Heart right ventricle (tissue), 16 donors: ENCODE results near the gene KCNK3. TPM values are rescaled to one million over a fixed set of nuclear protein-coding genes. Genes with fewer than 3 reads are reported as not detected.
A peak's percentile ranks its signal among the peaks of the same experiment; 100 is the strongest.

ENCODE experiments used
- ATAC-seq, 8 donors: fragments of 200-7000 bp; cut with Tn5 transposase; one replicate each; pipeline ENCODE4 v1.9.1; 2020; ENCODE audit warnings: mild to moderate bottlenecking in 8 of 8, moderate library complexity in 8 of 8, moderate number of reproducible peaks in 1 of 8
- DNase-seq, 2 donors: peaks; one replicate each; pipeline ENCODE4 v3.0.0-alpha.2; 2020
- H3K27ac ChIP-seq, 10 donors: fragments of 200-600 bp; sonication (generic) in 2 of 10; one replicate each; pipeline versions ENCODE4 v1.5.0 to v1.8.0; 2020 to 2022; ENCODE audit warnings: mild to moderate bottlenecking in 3 of 10
- H3K27me3 ChIP-seq, 7 donors: fragments of 200-600 bp; one replicate each; pipeline ENCODE4 v1.8.0; 2021 to 2022; ENCODE audit warnings: mild to moderate bottlenecking in 2 of 7
- H3K36me3 ChIP-seq, 9 donors: fragments of 200-600 bp; sonication (generic) in 1 of 9; one replicate each; pipeline versions ENCODE4 v1.5.0 to v1.8.0; 2020 to 2022; ENCODE audit warnings: mild to moderate bottlenecking in 2 of 9
- H3K4me1 ChIP-seq, 9 donors: fragments of 200-600 bp; sonication (generic) in 1 of 9; one replicate each; pipeline versions ENCODE4 v1.5.0 to v1.8.0; 2020 to 2022; ENCODE audit warnings: mild to moderate bottlenecking in 4 of 9
- H3K4me3 ChIP-seq, 10 donors: fragments of 200-600 bp; sonication (generic) in 2 of 10; one replicate each; pipeline versions ENCODE4 v1.5.0 to v1.8.0; 2020 to 2022; ENCODE audit warnings: mild to moderate bottlenecking in 7 of 10, moderate library complexity in 2 of 10
- H3K9me3 ChIP-seq, 11 donors: fragments of 200-600 bp in 10 of 11; sonication (generic) in 2 of 11; one replicate each; pipeline versions ENCODE4 v1.5.0 to v1.8.0; 2013 to 2022; ENCODE audit warnings: mild to moderate bottlenecking in 2 of 11, control low read depth in 1 of 11, moderate library complexity in 1 of 11
- WGBS, 2 donors: extraction: QIAGEN DNeasy Blood & Tissue Kit; methylation state at CpG; one replicate each; pipeline ENCODE4 v1.1.7; 2013; ENCODE audit warnings: inconsistent platforms in 1 of 2; 5-methylcytosine and 5-hydroxymethylcytosine counted together
- intact Hi-C, 10 donors: fragments of 100-400 bp; cut with DNase I; formaldehyde crosslinking; loops; one replicate each; pipeline versions ENCODE4 v1.11.1 to v1.14.2; 2022
- polyA plus RNA-seq, 2 donors: library from polyadenylated mRNA; stranded (reverse); fragments of 200-250 nt; gene quantifications; one replicate each; pipeline ENCODE4 v1.2.3, GENCODE V29; 2013
- total RNA-seq, 10 donors: library from RNA; stranded (reverse); fragmentation: NEBNext Ultra II Directional in 3 of 10; extraction: Animal tissue kit (Norgen Biotek cat#: 25700) in 3 of 10; gene quantifications; one replicate each; pipeline versions ENCODE4 v1.2.1 to v1.2.4, GENCODE V29; 2021 to 2023
- TF ChIP-seq, protein P1 (sequence below), 9 donors: fragments of 200-600 bp; sonication (generic) in 2 of 9; IDR thresholded peaks; one replicate each; pipeline versions ENCODE4 v1.5.0 to v1.8.0; 2021 to 2022; ENCODE audit warnings: antibody characterized with exemption in 9 of 9, mild to moderate bottlenecking in 5 of 9, moderate library complexity in 1 of 9
- donor health status: Arrhythmogenic right ventricular cardiomyopathy.
- donor health status: ischemic (EF 13 %, LVEDD 7.1; RV severe dilation, severe dysfunction).
- donor health status: healthy with polysubstance abuse.
- donor health status: DM: no; HTN: yes; CAD: no.
- donor health status: DM: no; HTN: no; CAD: no.
- donor health status: ischemic (EF 25% LVEDD 6.9; RV normal size, moderate dysfunction).
- donor health status: ischemic (EF 25% LVEDD 5.7; RV mildly dilated, moderate dysfunction).
- donor health status: healthy.
- donor health status: DM: yes; HTN: yes; CAD: no.
- donor health status: Ischemic cardiomyopathy.
- donor health status: ischemic (EF 35%, LVEDD 5.7; RV mildly dilated, moderate dysfunction).
- donor health status: nonischemic (EF 11% LVEDD 7.7; RV severe dilation, severe dysfunction).
- donor health status: DM: yes; HTN: yes; CAD: no.
- donor health status: PGD.
- donor health status: ischemic (EF 29% LVEDD 5.4; RV normal size, mild dysfunction).
- donor health status: nonischemic (EF 23%, LVEDD 6.1; RV moderate dilation, normal function).

KCNK3 gene
- total and polyA plus RNA-seq, 12 donors, result 0.19 to 6.8 (median 0.99) TPM

DNA sequence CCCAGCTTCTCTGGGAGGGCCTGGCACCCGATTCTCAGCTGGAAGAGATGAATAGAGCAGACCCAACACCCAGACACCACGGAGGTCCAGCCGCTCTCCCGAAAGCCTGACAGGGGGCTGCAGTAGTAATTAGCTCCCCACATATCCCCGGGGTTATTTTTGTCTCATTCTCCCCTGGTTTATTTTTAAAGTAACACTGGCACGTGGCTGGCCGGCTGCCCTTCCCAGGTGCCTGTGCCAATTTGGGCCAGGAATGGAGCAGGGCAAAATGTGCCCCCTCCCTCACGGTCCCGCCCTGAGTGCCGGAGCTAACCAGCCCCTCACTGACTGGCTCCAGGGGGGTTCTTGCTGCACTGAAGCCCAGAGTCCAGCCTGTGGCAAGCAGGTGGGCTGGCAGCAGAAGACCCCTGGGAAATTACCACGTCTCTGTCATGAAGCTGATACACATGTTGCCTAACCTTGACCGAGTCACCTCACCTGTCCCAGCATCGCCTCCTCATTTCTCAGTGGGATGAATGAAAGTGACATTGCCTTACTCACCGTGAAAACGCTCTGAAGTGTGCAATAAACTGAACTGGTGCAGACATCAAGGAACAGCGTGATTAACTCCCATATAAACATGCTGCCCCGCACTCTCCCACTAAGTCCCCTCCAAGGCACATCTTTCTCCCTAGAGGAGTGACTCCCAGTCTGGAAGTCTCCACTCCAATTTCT is 18.4 kb downstream of the KCNK3 start:
- Histone ChIP-seq H3K4me3 (no peak overlapping the region), H3K27me3 (peaks cover 0 to 5% (median 0%) of the 10 kb centered on the region in 7 donors), H3K4me1 (peaks cover 5 to 51% (median 36%) of the 10 kb centered on the region in 9 donors), H3K36me3 (no peaks in the 10 kb centered on the region), H3K27ac (peak overlapping the region in 8 of 10 donors; percentile 48 to 76 (median 70)), H3K9me3 (no peaks in the 10 kb centered on the region)
- WGBS, 2 donors, result 40 to 54% methylated on average over 17 of the region's 17 CpGs
- TF ChIP-seq, protein P1, sequence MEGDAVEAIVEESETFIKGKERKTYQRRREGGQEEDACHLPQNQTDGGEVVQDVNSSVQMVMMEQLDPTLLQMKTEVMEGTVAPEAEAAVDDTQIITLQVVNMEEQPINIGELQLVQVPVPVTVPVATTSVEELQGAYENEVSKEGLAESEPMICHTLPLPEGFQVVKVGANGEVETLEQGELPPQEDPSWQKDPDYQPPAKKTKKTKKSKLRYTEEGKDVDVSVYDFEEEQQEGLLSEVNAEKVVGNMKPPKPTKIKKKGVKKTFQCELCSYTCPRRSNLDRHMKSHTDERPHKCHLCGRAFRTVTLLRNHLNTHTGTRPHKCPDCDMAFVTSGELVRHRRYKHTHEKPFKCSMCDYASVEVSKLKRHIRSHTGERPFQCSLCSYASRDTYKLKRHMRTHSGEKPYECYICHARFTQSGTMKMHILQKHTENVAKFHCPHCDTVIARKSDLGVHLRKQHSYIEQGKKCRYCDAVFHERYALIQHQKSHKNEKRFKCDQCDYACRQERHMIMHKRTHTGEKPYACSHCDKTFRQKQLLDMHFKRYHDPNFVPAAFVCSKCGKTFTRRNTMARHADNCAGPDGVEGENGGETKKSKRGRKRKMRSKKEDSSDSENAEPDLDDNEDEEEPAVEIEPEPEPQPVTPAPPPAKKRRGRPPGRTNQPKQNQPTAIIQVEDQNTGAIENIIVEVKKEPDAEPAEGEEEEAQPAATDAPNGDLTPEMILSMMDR (IDR thresholded peaks at IDR 0.05), result no peak
- intact Hi-C loops, result no loop called here
- ATAC-seq (peak; percentile 23 to 71 (median 46)), DNase-seq (peak; percentile 57 to 63)

DNA sequence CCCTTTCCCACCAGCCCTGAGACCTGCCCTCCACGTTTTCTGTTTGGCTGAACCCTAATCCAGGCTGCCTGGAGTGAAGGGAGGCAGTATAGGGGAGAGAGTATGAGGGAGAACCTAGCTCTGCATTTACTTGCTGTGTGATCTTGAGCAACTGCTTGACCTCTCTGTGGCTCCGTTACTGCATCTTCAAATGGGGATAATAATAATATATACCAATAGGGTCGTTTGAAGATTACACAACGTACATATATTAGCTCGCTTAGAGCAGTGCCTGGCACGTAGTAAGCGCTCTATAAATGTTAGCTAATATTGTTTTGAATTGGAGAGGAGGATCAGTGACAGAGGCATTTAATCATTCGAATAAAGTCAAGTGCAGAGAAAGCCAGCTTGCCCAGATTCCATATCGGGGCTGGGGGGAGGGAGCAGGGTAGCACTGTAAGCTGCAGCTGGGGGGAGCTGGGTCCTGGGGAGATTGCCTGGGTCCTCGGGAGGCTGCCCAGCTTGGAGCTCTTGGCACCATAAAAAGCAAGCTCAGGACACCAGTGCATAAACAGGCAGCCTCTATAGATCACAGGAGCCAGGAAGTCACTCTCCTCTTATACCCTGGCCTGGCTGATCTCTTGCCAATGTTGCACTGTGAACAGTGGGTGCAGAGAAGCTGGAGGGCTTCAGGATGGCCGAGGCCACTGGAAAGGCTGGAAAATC is 19.1 kb downstream of the KCNK3 start:
- 41 to 51% methylated on average over 11 of the region's 11 CpGs for WGBS, 2 donors
- DNase-seq (no peak), ATAC-seq (peak in 3 of 8 donors; percentile 12 to 37 (median 26))
- Histone ChIP-seq H3K4me3 (no peak overlapping the region), H3K4me1 (peaks cover 5 to 49% (median 36%) of the 10 kb centered on the region in 9 donors), H3K9me3 (peaks cover 0 to under 1% (median 0%) of the 10 kb centered on the region in 11 donors), H3K36me3 (no peaks in the 10 kb centered on the region), H3K27me3 (no peaks in the 10 kb centered on the region), H3K27ac (peak overlapping the region in 8 of 10 donors; percentile 48 to 76 (median 70))
- intact Hi-C loops, result no loop called here
- TF ChIP-seq, protein P1 (IDR thresholded peaks at IDR 0.05), result no peak

DNA sequence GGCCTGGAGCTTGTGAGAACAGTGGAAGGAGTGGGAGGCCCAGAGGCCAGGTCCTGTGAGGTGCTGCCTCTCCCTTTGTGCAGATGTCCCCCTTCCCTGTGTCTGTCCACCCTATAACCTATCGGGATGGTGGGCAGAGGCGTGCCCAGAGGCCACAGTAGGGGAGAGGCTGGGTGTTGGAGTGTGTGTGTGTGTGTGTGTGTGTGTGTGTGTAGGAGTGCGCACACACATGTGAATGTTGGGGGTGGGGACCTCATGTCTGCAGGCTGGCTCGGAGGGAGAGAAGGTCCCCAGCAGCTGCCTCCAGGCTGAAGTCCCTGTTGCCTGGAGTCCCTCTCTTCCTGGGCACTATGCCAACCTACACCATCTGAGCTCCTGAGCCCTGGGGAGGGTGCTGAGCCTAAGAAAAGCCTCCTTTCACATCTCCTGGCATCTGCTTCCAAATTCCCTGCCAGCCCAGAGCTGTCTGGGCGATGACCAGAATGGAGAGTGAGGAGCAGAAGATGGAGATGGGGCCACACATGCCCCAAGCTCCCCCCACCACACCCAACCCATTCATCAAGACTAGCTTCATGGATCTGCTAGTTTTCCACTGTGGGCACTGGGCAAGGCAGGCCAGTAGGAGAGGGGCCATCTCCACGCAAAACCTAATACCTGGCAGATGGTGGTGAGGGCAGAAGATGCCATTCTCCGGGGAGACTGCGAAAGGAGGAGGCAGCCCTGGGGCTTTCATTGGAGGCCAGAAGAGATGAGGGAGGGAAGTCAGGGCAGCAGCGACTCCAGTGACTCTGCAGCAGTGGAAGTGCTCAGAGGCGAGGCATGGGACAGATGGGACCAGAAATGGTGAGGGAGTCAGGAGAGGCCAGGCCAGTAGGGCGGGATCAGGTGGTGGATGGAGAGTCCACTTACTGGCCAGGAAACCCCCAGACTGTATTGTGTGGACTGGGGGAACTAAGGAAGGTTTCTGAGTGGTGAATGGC is 20.3 kb downstream of the KCNK3 start:
- intact Hi-C loops, result no loop called here
- ATAC-seq, result peak in 6 of 8 donors; percentile 31 to 55 (median 42)
- Histone ChIP-seq H3K4me3 (no peak overlapping the region), H3K9me3 (peaks cover 0 to 4% (median 0%) of the 10 kb centered on the region in 11 donors), H3K27ac (peak overlapping the region in 6 of 10 donors; percentile 12 to 76 (median 59)), H3K4me1 (peaks cover 5 to 44% (median 24%) of the 10 kb centered on the region in 9 donors), H3K27me3 (no peaks in the 10 kb centered on the region), H3K36me3 (no peaks in the 10 kb centered on the region)
- TF ChIP-seq, protein P1 (IDR thresholded peaks at IDR 0.05), result no peak
- peak in 1 of 2 donors; percentile 39 for DNase-seq
- WGBS, 2 donors, result 73 to 77% methylated on average over 11 of the region's 11 CpGs
